ENCODE data around the gene EPAS1.

The EPAS1 gene

DNA sequence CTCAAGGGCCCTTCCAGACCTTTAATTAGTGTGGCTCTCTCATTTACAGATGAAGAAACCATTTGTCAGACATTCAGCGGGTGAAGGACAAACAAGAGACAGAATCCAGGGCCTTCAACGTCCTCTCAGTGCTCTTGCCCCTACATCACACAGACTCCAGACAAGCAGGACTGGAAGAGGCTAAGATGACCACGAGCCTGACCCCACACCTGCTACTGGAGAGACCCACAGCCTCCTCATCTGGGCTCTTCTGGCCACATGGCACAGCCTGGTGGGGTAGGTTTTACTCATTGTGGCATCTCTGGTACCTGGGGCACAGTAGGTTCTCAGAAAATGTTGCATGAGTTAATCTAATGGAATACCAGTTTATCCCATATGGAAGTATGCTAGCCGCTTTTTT lies 112.5 kb downstream of the EPAS1 start:
- H3K4me3 ChIP-seq (ENCODE audit: low read depth, low read length): no peak overlapping the region
- DNase-seq (ENCODE audit: low read depth): no peak
- TF ChIP-seq, protein P1, sequence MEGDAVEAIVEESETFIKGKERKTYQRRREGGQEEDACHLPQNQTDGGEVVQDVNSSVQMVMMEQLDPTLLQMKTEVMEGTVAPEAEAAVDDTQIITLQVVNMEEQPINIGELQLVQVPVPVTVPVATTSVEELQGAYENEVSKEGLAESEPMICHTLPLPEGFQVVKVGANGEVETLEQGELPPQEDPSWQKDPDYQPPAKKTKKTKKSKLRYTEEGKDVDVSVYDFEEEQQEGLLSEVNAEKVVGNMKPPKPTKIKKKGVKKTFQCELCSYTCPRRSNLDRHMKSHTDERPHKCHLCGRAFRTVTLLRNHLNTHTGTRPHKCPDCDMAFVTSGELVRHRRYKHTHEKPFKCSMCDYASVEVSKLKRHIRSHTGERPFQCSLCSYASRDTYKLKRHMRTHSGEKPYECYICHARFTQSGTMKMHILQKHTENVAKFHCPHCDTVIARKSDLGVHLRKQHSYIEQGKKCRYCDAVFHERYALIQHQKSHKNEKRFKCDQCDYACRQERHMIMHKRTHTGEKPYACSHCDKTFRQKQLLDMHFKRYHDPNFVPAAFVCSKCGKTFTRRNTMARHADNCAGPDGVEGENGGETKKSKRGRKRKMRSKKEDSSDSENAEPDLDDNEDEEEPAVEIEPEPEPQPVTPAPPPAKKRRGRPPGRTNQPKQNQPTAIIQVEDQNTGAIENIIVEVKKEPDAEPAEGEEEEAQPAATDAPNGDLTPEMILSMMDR (IDR thresholded peaks at IDR 0.05; ENCODE audit: control insufficient read depth, extremely low read depth, insufficient read depth): no peak

DNA sequence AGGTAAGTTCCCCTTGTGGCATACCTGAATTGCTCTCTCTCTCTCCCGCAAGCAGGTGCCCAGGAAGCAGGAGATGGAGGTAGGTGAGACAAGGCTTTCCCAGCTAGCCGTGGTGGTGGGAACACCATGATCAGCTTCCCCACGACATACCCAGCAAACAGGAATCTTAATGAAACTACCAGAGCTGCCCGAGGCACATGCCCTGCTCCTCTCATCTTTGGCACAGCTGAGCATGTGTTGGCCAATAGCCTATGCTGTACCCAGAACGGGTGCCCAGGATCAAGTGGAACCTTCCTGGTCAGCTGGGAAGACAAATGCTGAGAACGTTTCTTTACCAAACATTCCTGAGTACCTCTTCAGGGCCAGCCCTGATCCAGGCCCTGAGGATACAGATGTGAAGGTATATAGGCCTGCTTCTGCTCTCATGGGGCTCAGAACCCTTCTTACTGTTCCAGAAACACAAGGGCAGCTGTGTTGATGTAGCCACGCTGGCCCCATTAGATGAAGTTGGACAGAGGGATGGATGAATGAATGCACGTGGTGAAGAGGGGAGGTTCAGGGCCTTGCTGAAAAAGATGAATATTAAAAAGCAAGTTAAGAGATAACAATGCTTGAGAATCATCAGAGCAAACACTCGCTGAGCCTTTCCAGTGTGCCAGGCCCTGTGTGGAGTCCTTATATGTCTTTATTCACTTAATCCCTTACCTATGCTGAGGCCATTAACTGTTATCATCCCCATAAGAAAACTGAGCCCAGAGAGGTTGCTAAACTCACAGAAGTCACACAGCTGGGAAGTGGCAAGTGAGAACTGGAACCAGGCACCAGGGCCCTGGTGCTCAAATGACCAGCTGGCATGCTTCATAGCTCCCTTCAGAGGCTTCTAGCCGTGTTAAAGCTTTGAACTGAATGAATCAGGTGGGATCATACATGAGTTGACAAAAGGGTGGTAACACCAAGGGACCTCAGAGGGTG lies 113.4 kb downstream of the EPAS1 start:
- TF ChIP-seq, protein P1 (IDR thresholded peaks at IDR 0.05; ENCODE audit: control insufficient read depth, extremely low read depth, insufficient read depth): no peak
- DNase-seq (ENCODE audit: low read depth): no peak
- no peak overlapping the region for H3K4me3 ChIP-seq (ENCODE audit: low read depth, low read length)

DNA sequence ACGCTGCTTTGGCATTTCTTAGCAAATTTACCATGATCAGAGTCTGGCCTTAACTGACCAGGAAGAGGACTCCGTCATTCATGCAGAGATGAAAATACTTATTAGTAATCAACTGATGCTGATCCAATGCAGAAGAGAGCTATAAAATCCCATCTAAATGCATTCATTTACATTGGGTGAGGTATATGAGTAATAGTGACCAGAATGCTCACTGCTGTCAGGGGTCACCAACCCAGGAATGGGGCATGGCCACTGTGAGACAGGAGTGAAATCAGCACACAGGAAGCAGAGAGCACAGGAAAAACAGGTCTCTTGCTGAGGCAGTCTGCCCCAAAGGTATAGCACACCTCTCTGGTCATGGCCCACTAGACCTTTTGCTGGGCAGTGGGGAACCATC lies 114.0 kb downstream of the EPAS1 start:
- DNase-seq (ENCODE audit: low read depth): no peak
- H3K4me3 ChIP-seq (ENCODE audit: low read depth, low read length): no peak overlapping the region
- TF ChIP-seq, protein P1 (IDR thresholded peaks at IDR 0.05; ENCODE audit: control insufficient read depth, extremely low read depth, insufficient read depth): no peak

DNA sequence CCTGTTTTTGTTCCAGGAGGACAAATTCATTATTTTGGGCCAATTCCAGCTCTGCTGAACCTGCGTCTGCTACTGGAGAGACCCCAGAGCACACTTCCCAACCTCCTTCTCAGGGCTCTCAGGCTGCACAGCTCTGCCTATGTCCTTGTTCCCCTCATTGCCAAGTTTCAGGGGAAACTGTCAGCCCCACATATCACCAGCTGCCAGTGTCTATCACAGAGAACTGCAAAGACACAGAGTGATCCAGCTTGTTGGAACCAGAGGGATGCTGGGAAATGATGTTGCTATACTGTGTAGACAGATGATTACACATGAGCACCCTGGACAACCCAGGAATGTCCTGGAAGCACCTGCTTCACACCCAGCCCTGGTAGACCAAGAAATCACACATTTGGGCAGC lies 114.8 kb downstream of the EPAS1 start:
- TF ChIP-seq, protein P1 (IDR thresholded peaks at IDR 0.05; ENCODE audit: control insufficient read depth, extremely low read depth, insufficient read depth): no peak
- H3K4me3 ChIP-seq (ENCODE audit: low read depth, low read length): no peak overlapping the region
- DNase-seq (ENCODE audit: low read depth): no peak

DNA sequence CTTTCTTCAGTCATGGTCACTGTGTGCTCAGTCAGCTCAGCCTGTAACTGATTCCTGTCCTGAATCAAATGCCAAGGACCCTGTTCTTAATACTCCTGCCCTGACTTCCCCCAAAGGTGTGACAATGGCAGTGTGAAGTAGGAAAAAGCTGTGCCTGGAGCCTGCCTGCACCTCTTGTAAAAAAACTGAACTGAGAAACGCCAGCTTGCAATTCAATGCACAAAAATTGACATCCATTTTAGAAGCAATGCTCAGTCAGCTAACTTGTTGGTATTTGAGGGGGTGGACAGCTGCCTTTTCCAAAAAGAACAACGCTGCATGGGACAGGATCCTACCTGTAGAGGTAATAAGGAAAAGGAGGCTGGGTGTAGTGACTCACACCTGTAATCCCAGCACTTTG lies 115.9 kb downstream of the EPAS1 start:
- DNase-seq (ENCODE audit: low read depth): no peak
- H3K4me3 ChIP-seq (ENCODE audit: low read depth, low read length): no peak overlapping the region
- TF ChIP-seq, protein P1 (IDR thresholded peaks at IDR 0.05; ENCODE audit: control insufficient read depth, extremely low read depth, insufficient read depth): no peak

DNA sequence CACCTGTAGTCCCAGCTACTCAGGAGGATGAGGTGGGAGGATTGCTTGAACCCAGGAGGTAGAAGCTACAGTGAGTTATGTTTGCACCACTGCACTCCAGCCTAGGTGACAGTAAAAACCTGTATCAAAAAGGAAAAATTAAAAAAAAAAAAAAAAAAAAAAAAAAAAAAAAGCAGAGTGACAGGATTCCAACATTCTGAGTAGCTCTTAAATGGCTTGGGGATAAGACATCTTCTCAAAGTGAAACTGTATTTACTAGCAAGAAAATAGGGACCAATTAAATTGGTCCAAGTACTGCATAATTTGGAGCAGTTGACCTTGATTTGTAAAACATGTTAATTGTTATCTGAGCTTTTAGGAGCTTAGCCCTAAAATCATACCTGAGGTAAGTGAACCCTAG lies 116.4 kb downstream of the EPAS1 start:
- TF ChIP-seq, protein P1 (IDR thresholded peaks at IDR 0.05; ENCODE audit: control insufficient read depth, extremely low read depth, insufficient read depth): no peak
- DNase-seq (ENCODE audit: low read depth): no peak
- no peak overlapping the region for H3K4me3 ChIP-seq (ENCODE audit: low read depth, low read length)
